LHCN-M2 (cell line): ENCODE measurements around the gene ALKBH3. TPM values are rescaled to one million over a fixed set of nuclear protein-coding genes. Genes with fewer than 3 reads are reported as not detected.

Experiments used
- DNase-seq: peaks from one replicate; pipeline ENCODE4 v3.0.0-alpha.2; 2012; ENCODE audit warnings: low read depth
- total RNA-seq: library from RNA; depleted of rRNA; stranded (reverse); fragments of >200 nt; gene quantifications from 2 replicates; pipeline ENCODE4 v1.2.3, GENCODE V29; 2014

Gene ALKBH3
- total RNA-seq, 1 experiment from 2014 or later = 33.5 TPM

- DNase-seq = no peak
Observed at GRCh38 chr11:43937434-43938411, 57.1 kb downstream of the ALKBH3 start.

GRCh38 chr11:43941257-43941994, 60.8 kb downstream of the ALKBH3 start:
- no peak for DNase-seq

GRCh38 chr11:43942662-43943371, 62.2 kb downstream of the ALKBH3 start:
- DNase-seq = no peak

- DNase-seq = no peak
Observed at GRCh38 chr11:43943372-43943930, 62.8 kb downstream of the ALKBH3 start.

GRCh38 chr11:43943931-43944751, 63.5 kb downstream of the ALKBH3 start:
- DNase-seq = no peak

GRCh38 chr11:43944761-43945311, 64.2 kb downstream of the ALKBH3 start:
- DNase-seq = no peak

- DNase-seq = no peak
Observed at GRCh38 chr11:43947003-43947500, 66.4 kb downstream of the ALKBH3 start.

- no peak for DNase-seq
Observed at GRCh38 chr11:43947815-43948214, 67.2 kb downstream of the ALKBH3 start.

- DNase-seq = no peak
Observed at GRCh38 chr11:43948341-43949225, 68.0 kb downstream of the ALKBH3 start.

- DNase-seq = no peak
Observed at GRCh38 chr11:43950311-43950855, 69.8 kb downstream of the ALKBH3 start.

GRCh38 chr11:43951231-43951630, 70.6 kb downstream of the ALKBH3 start:
- DNase-seq = no peak

- DNase-seq = no peak
Observed at GRCh38 chr11:43952020-43952400, 71.4 kb downstream of the ALKBH3 start.

GRCh38 chr11:43952401-43953342, 72.0 kb downstream of the ALKBH3 start:
- no peak for DNase-seq

- DNase-seq = no peak
Observed at GRCh38 chr11:43953521-43953920, 72.9 kb downstream of the ALKBH3 start.

GRCh38 chr11:43954241-43954640, 73.6 kb downstream of the ALKBH3 start:
- DNase-seq = no peak

GRCh38 chr11:43955381-43956118, 74.9 kb downstream of the ALKBH3 start:
- DNase-seq = no peak

- no peak for DNase-seq
Observed at GRCh38 chr11:43957571-43957970, 76.9 kb downstream of the ALKBH3 start.
